ENCODE results near the gene TENM3. TPM values are rescaled to one million over a fixed set of nuclear protein-coding genes. Genes with fewer than 3 reads are reported as not detected.

Gene TENM3
- total RNA-seq, 1 experiment from 2014 or later, result 34.1 TPM

DNA sequence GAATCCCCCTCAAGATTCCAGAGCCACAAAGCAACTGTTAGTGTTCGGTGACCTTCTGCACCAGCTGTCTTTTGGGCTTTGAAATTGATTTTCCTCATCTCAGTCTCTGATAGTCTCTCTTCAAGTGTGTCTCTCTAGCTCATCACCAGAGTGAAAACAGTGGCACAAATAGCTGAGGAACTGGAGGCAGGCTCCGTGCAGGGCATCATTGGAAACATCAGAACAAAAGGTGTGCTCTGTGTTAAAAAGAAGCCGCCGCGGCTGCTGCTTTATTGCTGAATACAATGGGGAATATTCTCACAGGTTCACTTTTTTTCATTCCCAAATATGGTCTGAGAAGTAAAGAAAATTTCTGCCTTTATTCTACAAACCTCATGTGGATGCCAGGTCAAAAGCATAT is 376.5 kb downstream of the TENM3 start:
- Mint-ChIP-seq H3K9me3 (ENCODE audit: unreplicated experiment) (no peaks in the 10 kb centered on the region), H3K36me3 (ENCODE audit: insufficient read depth, unreplicated experiment) (no peaks in the 10 kb centered on the region), H3K4me3 (ENCODE audit: unreplicated experiment) (no peak overlapping the region), H3K27me3 (ENCODE audit: insufficient read depth, unreplicated experiment) (no peaks in the 10 kb centered on the region), H3K27ac (ENCODE audit: low read depth, unreplicated experiment) (no peak overlapping the region), H3K4me1 (ENCODE audit: insufficient read depth, unreplicated experiment) (no peaks in the 10 kb centered on the region)
- TF ChIP-seq CTCF (IDR thresholded peaks at IDR 0.05; ENCODE audit: unreplicated experiment), result no peak
- CTCF ChIA-PET, result interaction anchor here (1.0 kb wide), 1 partner anchor 18 kb away, joined by 4 read pairs; no protein-coding TSS in a partner anchor
- no TSS peak for BruUV-seq (replicated peaks)
- DNase-seq (ENCODE audit: unreplicated experiment), result no peak
- intact Hi-C loops (cut with micrococcal nuclease), result no loop called here
- POLR2A ChIA-PET, result no interaction called here

- Mint-ChIP-seq H3K9me3 (ENCODE audit: unreplicated experiment) (no peaks in the 10 kb centered on the region), H3K27me3 (ENCODE audit: insufficient read depth, unreplicated experiment) (no peaks in the 10 kb centered on the region), H3K4me1 (ENCODE audit: insufficient read depth, unreplicated experiment) (no peaks in the 10 kb centered on the region), H3K4me3 (ENCODE audit: unreplicated experiment) (no peak overlapping the region), H3K36me3 (ENCODE audit: insufficient read depth, unreplicated experiment) (no peaks in the 10 kb centered on the region), H3K27ac (ENCODE audit: low read depth, unreplicated experiment) (no peak overlapping the region)
- no TSS peak for BruUV-seq (replicated peaks)
- intact Hi-C loops (cut with micrococcal nuclease), result no loop called here
- DNase-seq (ENCODE audit: unreplicated experiment), result no peak
- TF ChIP-seq CTCF (IDR thresholded peaks at IDR 0.05; ENCODE audit: unreplicated experiment), result no peak
- ChIA-PET POLR2A (no interaction called here), CTCF (no interaction called here)
These were observed 377.1 kb downstream of the TENM3 start for GRCh38 chr4:182620111-182620980.

DNA sequence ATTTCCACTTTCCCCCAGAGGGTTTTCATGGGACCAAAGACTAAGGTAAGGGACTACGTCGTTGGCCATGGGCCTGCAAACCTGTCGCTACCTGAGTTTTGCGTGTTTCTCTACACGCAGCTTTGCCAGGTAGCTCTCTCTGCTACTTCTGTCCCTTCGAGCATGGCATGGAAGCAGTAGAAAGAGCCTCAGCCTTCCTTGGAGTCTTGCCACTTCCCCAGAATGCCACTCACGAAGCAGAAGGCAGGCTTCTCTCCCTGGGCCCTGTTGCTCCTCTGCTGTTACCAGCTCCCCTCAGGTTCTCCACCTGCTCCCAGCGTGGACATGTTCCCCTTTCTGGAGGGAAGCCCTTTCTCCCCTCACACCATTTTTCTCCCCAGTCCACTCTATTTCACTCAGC is 381.1 kb downstream of the TENM3 start:
- no peak overlapping the region for H3K27ac Mint-ChIP-seq (ENCODE audit: low read depth, unreplicated experiment)
- BruUV-seq (replicated peaks), result no TSS peak
- no peaks in the 10 kb centered on the region for H3K36me3 Mint-ChIP-seq (ENCODE audit: insufficient read depth, unreplicated experiment)
- CTCF ChIA-PET, result no interaction called here
- POLR2A ChIA-PET, result no interaction called here
- no peak overlapping the region for H3K4me3 Mint-ChIP-seq (ENCODE audit: unreplicated experiment)
- H3K27me3 Mint-ChIP-seq (ENCODE audit: insufficient read depth, unreplicated experiment), result no peaks in the 10 kb centered on the region
- no peak for TF ChIP-seq CTCF (IDR thresholded peaks at IDR 0.05; ENCODE audit: unreplicated experiment)
- H3K4me1 Mint-ChIP-seq (ENCODE audit: insufficient read depth, unreplicated experiment), result no peaks in the 10 kb centered on the region
- H3K9me3 Mint-ChIP-seq (ENCODE audit: unreplicated experiment), result no peaks in the 10 kb centered on the region
- intact Hi-C loops (cut with micrococcal nuclease), result no loop called here
- no peak for DNase-seq (ENCODE audit: unreplicated experiment)

- ChIA-PET CTCF (interaction anchor here (0.8 kb wide), 1 partner anchor 15 kb away, joined by 3 read pairs; no protein-coding TSS in a partner anchor), POLR2A (no interaction called here)
- Mint-ChIP-seq H3K4me1 (ENCODE audit: insufficient read depth, unreplicated experiment) (no peaks in the 10 kb centered on the region), H3K36me3 (ENCODE audit: insufficient read depth, unreplicated experiment) (no peaks in the 10 kb centered on the region), H3K9me3 (ENCODE audit: unreplicated experiment) (no peaks in the 10 kb centered on the region), H3K4me3 (ENCODE audit: unreplicated experiment) (no peak overlapping the region), H3K27me3 (ENCODE audit: insufficient read depth, unreplicated experiment) (no peaks in the 10 kb centered on the region), H3K27ac (ENCODE audit: low read depth, unreplicated experiment) (no peak overlapping the region)
- intact Hi-C loops (cut with micrococcal nuclease), result no loop called here
- no TSS peak for BruUV-seq (replicated peaks)
- no peak for DNase-seq (ENCODE audit: unreplicated experiment)
- no peak for TF ChIP-seq CTCF (IDR thresholded peaks at IDR 0.05; ENCODE audit: unreplicated experiment)
These were observed 382.0 kb downstream of the TENM3 start for GRCh38 chr4:182625193-182625592.
